PFSK-1 (cell line): Measurements from ENCODE around the gene EIF4E1B.

Experiments
- FOXP2 ChIP-seq: optimal IDR thresholded peaks from 2 replicates; pipeline ENCODE3; 2011; ENCODE audit warnings: borderline replicate concordance, control low read depth, inconsistent platforms; ENCODE audit not compliant: insufficient read depth; ENCODE audit errors: extremely low read length, extremely low read depth
- POLR2AphosphoS5 ChIP-seq: IDR thresholded peaks from 2 replicates; pipeline ENCODE4 v1.6.1; 2012; ENCODE audit warnings: low read depth, mild to moderate bottlenecking, control low read depth, low read length, moderate library complexity
- SIN3A ChIP-seq: IDR thresholded peaks from 2 replicates; pipeline ENCODE4 v1.6.1; 2012; ENCODE audit warnings: mild to moderate bottlenecking, low read length, moderate library complexity, borderline replicate concordance; ENCODE audit not compliant: insufficient read depth
- TAF1 ChIP-seq: IDR thresholded peaks from 2 replicates; pipeline ENCODE4 v1.6.1; 2012; ENCODE audit warnings: low read length, control low read depth, borderline replicate concordance; ENCODE audit not compliant: insufficient read depth
- TF ChIP-seq, protein P1 (sequence below), 2 experiments: IDR thresholded peaks; 2 replicates each; pipeline versions ENCODE4 v1.6.1 to v1.8.0; 2011 to 2012; ENCODE audit warnings: low read depth in 2 of 2, low read length in 2 of 2, control low read depth in 1 of 2, inconsistent platforms in 1 of 2, mild to moderate bottlenecking in 1 of 2, moderate library complexity in 1 of 2; ENCODE audit not compliant: insufficient read depth in 1 of 2

Gene EIF4E1B

GRCh38 chr5:176647843-176648473 lies 17.5 kb downstream of the EIF4E1B start:
- TF ChIP-seq, protein P1, sequence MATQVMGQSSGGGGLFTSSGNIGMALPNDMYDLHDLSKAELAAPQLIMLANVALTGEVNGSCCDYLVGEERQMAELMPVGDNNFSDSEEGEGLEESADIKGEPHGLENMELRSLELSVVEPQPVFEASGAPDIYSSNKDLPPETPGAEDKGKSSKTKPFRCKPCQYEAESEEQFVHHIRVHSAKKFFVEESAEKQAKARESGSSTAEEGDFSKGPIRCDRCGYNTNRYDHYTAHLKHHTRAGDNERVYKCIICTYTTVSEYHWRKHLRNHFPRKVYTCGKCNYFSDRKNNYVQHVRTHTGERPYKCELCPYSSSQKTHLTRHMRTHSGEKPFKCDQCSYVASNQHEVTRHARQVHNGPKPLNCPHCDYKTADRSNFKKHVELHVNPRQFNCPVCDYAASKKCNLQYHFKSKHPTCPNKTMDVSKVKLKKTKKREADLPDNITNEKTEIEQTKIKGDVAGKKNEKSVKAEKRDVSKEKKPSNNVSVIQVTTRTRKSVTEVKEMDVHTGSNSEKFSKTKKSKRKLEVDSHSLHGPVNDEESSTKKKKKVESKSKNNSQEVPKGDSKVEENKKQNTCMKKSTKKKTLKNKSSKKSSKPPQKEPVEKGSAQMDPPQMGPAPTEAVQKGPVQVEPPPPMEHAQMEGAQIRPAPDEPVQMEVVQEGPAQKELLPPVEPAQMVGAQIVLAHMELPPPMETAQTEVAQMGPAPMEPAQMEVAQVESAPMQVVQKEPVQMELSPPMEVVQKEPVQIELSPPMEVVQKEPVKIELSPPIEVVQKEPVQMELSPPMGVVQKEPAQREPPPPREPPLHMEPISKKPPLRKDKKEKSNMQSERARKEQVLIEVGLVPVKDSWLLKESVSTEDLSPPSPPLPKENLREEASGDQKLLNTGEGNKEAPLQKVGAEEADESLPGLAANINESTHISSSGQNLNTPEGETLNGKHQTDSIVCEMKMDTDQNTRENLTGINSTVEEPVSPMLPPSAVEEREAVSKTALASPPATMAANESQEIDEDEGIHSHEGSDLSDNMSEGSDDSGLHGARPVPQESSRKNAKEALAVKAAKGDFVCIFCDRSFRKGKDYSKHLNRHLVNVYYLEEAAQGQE (IDR thresholded peaks at IDR 0.05; ENCODE audit: insufficient read depth in 1 of 2, low read depth in 2 of 2, low read length in 2 of 2): no peak
- TF ChIP-seq FOXP2 (no peak), POLR2AphosphoS5 (no peak), SIN3A (no peak)

GRCh38 chr5:176648474-176649194 lies 18.2 kb downstream of the EIF4E1B start:
- TF ChIP-seq TAF1 (no peak), POLR2AphosphoS5 (no peak), SIN3A (no peak), FOXP2 (no peak)
- TF ChIP-seq, protein P1 (IDR thresholded peaks at IDR 0.05; ENCODE audit: insufficient read depth in 1 of 2, low read depth in 2 of 2, low read length in 2 of 2): no peak

GRCh38 chr5:176650354-176650884 lies 19.9 kb downstream of the EIF4E1B start:
- no peak for TF ChIP-seq POLR2AphosphoS5

DNA sequence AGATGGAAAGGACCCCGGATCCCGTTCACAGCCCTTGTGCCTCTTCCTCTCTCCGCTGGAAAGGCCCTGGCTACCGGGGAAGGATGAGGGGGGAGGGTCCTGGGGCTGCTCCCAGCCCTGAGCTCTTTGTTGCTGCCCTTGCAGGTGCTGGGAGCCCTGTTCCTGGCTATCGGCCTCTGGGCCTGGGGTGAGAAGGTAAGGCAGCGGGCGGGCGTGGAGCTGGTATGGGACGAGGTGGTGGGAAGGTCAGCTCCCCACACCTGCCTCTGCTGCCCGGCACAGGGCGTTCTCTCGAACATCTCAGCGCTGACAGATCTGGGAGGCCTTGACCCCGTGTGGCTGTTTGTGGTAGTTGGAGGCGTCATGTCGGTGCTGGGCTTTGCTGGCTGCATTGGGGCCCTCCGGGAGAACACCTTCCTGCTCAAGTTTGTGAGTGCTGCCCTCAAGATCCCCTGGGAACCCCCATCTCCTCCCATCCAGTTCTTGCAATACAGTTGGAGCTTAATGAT lies 21.1 kb downstream of the EIF4E1B start:
- TF ChIP-seq FOXP2: no peak
- TF ChIP-seq POLR2AphosphoS5: no peak
- TF ChIP-seq TAF1: no peak
- TF ChIP-seq SIN3A: no peak
- TF ChIP-seq, protein P1 (IDR thresholded peaks at IDR 0.05; ENCODE audit: insufficient read depth in 1 of 2, low read depth in 2 of 2, low read length in 2 of 2): no peak

DNA sequence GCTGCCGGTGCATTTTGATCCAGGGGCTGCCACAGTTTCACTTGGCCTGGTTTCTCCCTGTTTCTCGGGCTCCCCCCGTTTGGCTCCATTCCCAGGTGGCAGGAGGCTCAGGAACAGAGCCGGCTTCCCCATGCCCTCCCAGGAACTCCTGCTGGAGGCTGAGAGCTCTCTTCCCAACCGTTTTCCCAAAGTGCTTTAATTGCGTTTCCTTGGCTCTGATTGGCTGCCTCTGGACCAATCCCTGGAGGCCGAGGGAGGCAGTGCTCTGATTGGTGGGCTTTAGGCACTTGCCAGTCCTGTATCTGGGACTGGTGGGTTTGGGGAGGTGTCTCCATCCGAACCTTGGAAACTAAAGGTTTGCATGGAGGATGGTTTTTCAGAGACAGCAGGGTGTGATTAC lies 21.7 kb downstream of the EIF4E1B start:
- no peak for TF ChIP-seq FOXP2
- TF ChIP-seq, protein P1 (IDR thresholded peaks at IDR 0.05; ENCODE audit: insufficient read depth in 1 of 2, low read depth in 2 of 2, low read length in 2 of 2): no peak
- no peak for TF ChIP-seq TAF1
- no peak for TF ChIP-seq POLR2AphosphoS5
- TF ChIP-seq SIN3A: no peak
